Heart left ventricle (tissue), 13 donors: Measurements from ENCODE around the gene FAM163B.

Experiments
- CTCF ChIP-seq, 12 donors: fragments of 200-600 bp; sonication (generic) in 4 of 12; IDR thresholded peaks; one replicate each; pipeline versions ENCODE4 v1.5.0 to v1.8.0; 2018 to 2022; ENCODE audit warnings: antibody characterized with exemption in 12 of 12, mild to moderate bottlenecking in 5 of 12
- POLR2A ChIP-seq, 2 donors: fragments of 450-650 bp; IDR thresholded peaks; one replicate each; pipeline ENCODE4 v1.6.1; 2017; ENCODE audit warnings: antibody characterized with exemption in 2 of 2, mild to moderate bottlenecking in 2 of 2, moderate library complexity in 2 of 2
- donor health status: ischemic (EF 13 %, LVEDD 7.1; RV severe dilation, severe dysfunction).
- donor health status: DM: no; HTN: yes; CAD: no.
- donor health status: DM: no; HTN: no; CAD: no.
- donor health status: ischemic (EF 25% LVEDD 6.9; RV normal size, moderate dysfunction).
- donor health status: ischemic (EF 25% LVEDD 5.7; RV mildly dilated, moderate dysfunction).
- donor health status: ischemic (EF 35%, LVEDD 5.7; RV mildly dilated, moderate dysfunction).
- donor health status: nonischemic (EF 11% LVEDD 7.7; RV severe dilation, severe dysfunction).
- donor health status: DM: yes; HTN: yes; CAD: no.
- donor health status: PGD.
- donor health status: ischemic (EF 29% LVEDD 5.4; RV normal size, mild dysfunction).
- donor health status: nonischemic (EF 23%, LVEDD 6.1; RV moderate dilation, normal function).

GRCh38 chr9:133556354-133556753 is 52.8 kb downstream of the FAM163B start:
- TF ChIP-seq CTCF (IDR thresholded peaks at IDR 0.05) (no peak), POLR2A (IDR thresholded peaks at IDR 0.05) (no peak)
